ENCODE measurements around the gene DCAF11.

DCAF11 gene

GRCh38 chr14:24079491-24080141, 35.0 kb upstream of the DCAF11 start:
- DNase-seq: no peak

- DNase-seq: no peak
Measured at GRCh38 chr14:24080142-24080530, 34.4 kb upstream of the DCAF11 start.

GRCh38 chr14:24080888-24081738, 33.5 kb upstream of the DCAF11 start:
- peak; percentile 80 for DNase-seq

- no peak for DNase-seq
Measured at GRCh38 chr14:24081739-24082211, 32.8 kb upstream of the DCAF11 start.

- DNase-seq: no peak
Measured at GRCh38 chr14:24082411-24083080, 32.0 kb upstream of the DCAF11 start.

- DNase-seq: no peak
Measured at GRCh38 chr14:24083462-24083861, 31.1 kb upstream of the DCAF11 start.

GRCh38 chr14:24084440-24084839, 30.1 kb upstream of the DCAF11 start:
- DNase-seq: no peak

- DNase-seq: no peak
Measured at GRCh38 chr14:24085215-24085614, 29.4 kb upstream of the DCAF11 start.

GRCh38 chr14:24086193-24086955, 28.2 kb upstream of the DCAF11 start:
- no peak for DNase-seq

GRCh38 chr14:24087004-24087403, 27.6 kb upstream of the DCAF11 start:
- no peak for DNase-seq

- DNase-seq: no peak
Measured at GRCh38 chr14:24088095-24088494, 26.5 kb upstream of the DCAF11 start.

GRCh38 chr14:24089890-24090289, 24.7 kb upstream of the DCAF11 start:
- no peak for DNase-seq

GRCh38 chr14:24092110-24092504, 22.5 kb upstream of the DCAF11 start:
- no peak for DNase-seq

GRCh38 chr14:24092505-24093206, 21.9 kb upstream of the DCAF11 start:
- DNase-seq: no peak

- no peak for DNase-seq
Measured at GRCh38 chr14:24093207-24093900, 21.2 kb upstream of the DCAF11 start.

- peak; percentile 93 for DNase-seq
Measured at GRCh38 chr14:24093901-24094840, 20.4 kb upstream of the DCAF11 start, which contains the start of gene PCK2. TSS of gene PCK2 (plus strand) at chr14:24094311. CDS start at chr14:24094406, 95 bp downstream.

GRCh38 chr14:24094841-24095270, 19.7 kb upstream of the DCAF11 start:
- DNase-seq: peak; percentile 40

GRCh38 chr14:24095271-24096068, 19.1 kb upstream of the DCAF11 start:
- DNase-seq: peak; percentile 81

- no peak for DNase-seq
Measured at GRCh38 chr14:24096545-24097181, 17.9 kb upstream of the DCAF11 start.

Measured in stimulated activated CD8-positive, alpha-beta memory T cell treated with anti-CD3 and anti-CD28 coated beads, Interleukin-4, amount 100 ng/mL, for 48 hours (primary cell).